CD8-positive, alpha-beta memory T cell (primary cell): Measurements from ENCODE around the gene RHBDF2. TPM values are rescaled to one million over a fixed set of nuclear protein-coding genes. Genes with fewer than 3 reads are reported as not detected.
A peak's percentile ranks its signal among the peaks of the same experiment; 100 is the strongest.

ENCODE experiments used
- CTCF ChIA-PET: fragments of 350-600 bp; sonication (Branson Sonifier 250); formaldehyde crosslinking; loops from one replicate; lab custom pipeline; 2021; ENCODE audit warnings: antibody characterized with exemption; lab: Charles Lee
- POLR2A ChIA-PET: fragments of 350-600 bp; sonication (Branson Sonifier 250); formaldehyde crosslinking; loops from one replicate; lab custom pipeline; 2021; ENCODE audit warnings: antibody characterized with exemption; lab: Charles Lee
- DNase-seq, 5 donors: peaks; one replicate each; pipeline versions ENCODE4 v3.0.0 to v3.0.0-alpha.2; 2020 to 2022; ENCODE audit warnings: mixed read lengths in 1 of 5
- H3K27ac ChIP-seq: one replicate; pipeline ENCODE4 v1.7.0; 2013; ENCODE audit warnings: low read depth, mild to moderate bottlenecking, low read length, moderate library complexity
- H3K27me3 ChIP-seq: 2 replicates; pipeline ENCODE4 v1.7.0; 2013; ENCODE audit warnings: low read length, mild to moderate bottlenecking; ENCODE audit not compliant: insufficient read depth, poor library complexity, severe bottlenecking
- H3K36me3 ChIP-seq: 2 replicates; pipeline ENCODE4 v1.7.0; 2013; ENCODE audit warnings: mild to moderate bottlenecking, low read length, moderate library complexity; ENCODE audit not compliant: insufficient read depth
- H3K4me1 ChIP-seq: 2 replicates; pipeline ENCODE4 v1.7.0; 2013; ENCODE audit warnings: mild to moderate bottlenecking, low read length, moderate library complexity; ENCODE audit not compliant: insufficient read depth
- H3K4me3 ChIP-seq: 2 replicates; pipeline ENCODE4 v1.7.0; 2013; ENCODE audit warnings: mild to moderate bottlenecking, low read length
- H3K9me3 ChIP-seq: 2 replicates; pipeline ENCODE4 v1.7.0; 2013; ENCODE audit warnings: mild to moderate bottlenecking, low read length
- H3K27ac Mint-ChIP-seq, 8 donors: one replicate each; pipeline ENCODE4 v1.8.0; 2020 to 2021; ENCODE audit warnings: mixed read lengths in 8 of 8, mild to moderate bottlenecking in 6 of 8, inconsistent platforms in 3 of 8, moderate library complexity in 3 of 8
- H3K27me3 Mint-ChIP-seq, 2 donors: one replicate each; pipeline ENCODE4 v1.8.0; 2020 to 2021; ENCODE audit warnings: mixed read lengths in 2 of 2, mild to moderate bottlenecking in 1 of 2, moderate library complexity in 1 of 2
- H3K36me3 Mint-ChIP-seq, 3 donors: one replicate each; pipeline ENCODE4 v1.8.0; 2020 to 2021; ENCODE audit warnings: mixed read lengths in 3 of 3, inconsistent platforms in 1 of 3, mild to moderate bottlenecking in 1 of 3
- H3K4me1 Mint-ChIP-seq, 3 donors: one replicate each; pipeline ENCODE4 v1.8.0; 2020 to 2021; ENCODE audit warnings: mixed read lengths in 3 of 3, inconsistent platforms in 1 of 3, mild to moderate bottlenecking in 1 of 3
- H3K4me3 Mint-ChIP-seq, 7 donors: one replicate each; pipeline ENCODE4 v1.8.0; 2020 to 2021; ENCODE audit warnings: mixed read lengths in 7 of 7, mild to moderate bottlenecking in 6 of 7, moderate library complexity in 4 of 7, inconsistent platforms in 2 of 7
- H3K9me3 Mint-ChIP-seq, 5 donors: one replicate each; pipeline ENCODE4 v1.8.0; 2020 to 2022; ENCODE audit warnings: mixed read lengths in 5 of 5, mild to moderate bottlenecking in 3 of 5, moderate library complexity in 2 of 5, inconsistent platforms in 1 of 5
- polyA plus RNA-seq: library from polyadenylated mRNA; unstranded; fragments of 300-500 nt; fragmentation: Illumina TruSeq; gene quantifications from one replicate; pipeline ENCODE4 v1.2.3, GENCODE V29; 2021
- total RNA-seq, 2 experiments: library from RNA; stranded (reverse); gene quantifications; one replicate each; pipeline ENCODE4 v1.2.3, GENCODE V29; 2021

RHBDF2 gene
- total RNA-seq (10 to 100 TPM; 38.2 to 42.5 TPM), polyA plus RNA-seq (38.4 TPM)

GRCh38 chr17:76501018-76501826, at the start of gene RHBDF2:
Gene RHBDF2 (minus strand): TSS chr17:76501423. CDS start chr17:76481524, 19,899 bp downstream.
- peak; percentile 93 to 96 (median 94) for DNase-seq
- Mint-ChIP-seq H3K27ac (peak within 1 kb of the TSS; percentile 96 to 100 (median 98)), H3K36me3 (peaks cover 0 to 22% (median 4%) of the 10 kb centered on the region in 3 donors), H3K4me3 (peak within 1 kb of the TSS; percentile 87 to 98 (median 91)), H3K4me1 (peaks cover 40 to 65% (median 46%) of the 10 kb centered on the region in 3 donors), H3K9me3 (no peaks in the 10 kb centered on the region), H3K27me3 (no peaks in the 10 kb centered on the region)
- H3K27ac ChIP-seq = peak within 1 kb of the TSS; percentile 65
- H3K4me1 ChIP-seq = peaks cover 54% of the 10 kb centered on the region
- H3K27me3 ChIP-seq = no peaks in the 10 kb centered on the region
- ChIA-PET POLR2A (interaction anchor here (0.6 to 1.6 kb wide), 9 partner anchors 8 to 1457 kb away, joined by 3 to 9 read pairs (median 3); partner anchors contain the start of gene TNRC6C), CTCF (interaction anchor here (0.7 to 3.7 kb wide), 15 partner anchors 8 to 123 kb away, joined by 3 to 19 read pairs (median 5); partner anchors contain the start of gene AANAT)
- no peaks in the 10 kb centered on the region for H3K36me3 ChIP-seq
- H3K9me3 ChIP-seq = no peaks in the 10 kb centered on the region
- H3K4me3 ChIP-seq = peak within 1 kb of the TSS; percentile 85

- Mint-ChIP-seq H3K36me3 (peaks cover 0 to 3% (median 0%) of the 10 kb centered on the region in 3 donors), H3K27ac (peak overlapping the region in 1 of 8 donors; percentile 52), H3K27me3 (no peaks in the 10 kb centered on the region), H3K4me3 (peak overlapping the region in 1 of 7 donors; percentile 5), H3K4me1 (peaks cover 0 to 3% (median 2%) of the 10 kb centered on the region in 3 donors), H3K9me3 (no peaks in the 10 kb centered on the region)
- Histone ChIP-seq H3K36me3 (no peaks in the 10 kb centered on the region), H3K27ac (no peak overlapping the region), H3K4me3 (no peak overlapping the region), H3K4me1 (peaks cover 7% of the 10 kb centered on the region), H3K9me3 (no peaks in the 10 kb centered on the region), H3K27me3 (no peaks in the 10 kb centered on the region)
- ChIA-PET CTCF (interaction anchor here (2.0 kb wide), 1 partner anchor 26 kb away, joined by 19 read pairs; no protein-coding TSS in a partner anchor), POLR2A (no interaction called here)
- DNase-seq = no peak
These were observed 48.3 kb upstream of the RHBDF2 start for GRCh38 chr17:76549539-76549938.

GRCh38 chr17:76549215-76549518, 47.9 kb upstream of the RHBDF2 start:
- Histone ChIP-seq H3K27ac (no peak overlapping the region), H3K27me3 (no peaks in the 10 kb centered on the region), H3K36me3 (no peaks in the 10 kb centered on the region), H3K9me3 (no peaks in the 10 kb centered on the region), H3K4me3 (no peak overlapping the region), H3K4me1 (peaks cover 7% of the 10 kb centered on the region)
- Mint-ChIP-seq H3K27me3 (peaks cover 0 to under 1% of the 10 kb centered on the region in 2 donors), H3K4me3 (peak overlapping the region in 1 of 7 donors; percentile 5), H3K4me1 (peaks cover 0 to 2% (median 0%) of the 10 kb centered on the region in 3 donors), H3K27ac (peak overlapping the region in 1 of 8 donors; percentile 1), H3K36me3 (peaks cover 0 to 3% (median 0%) of the 10 kb centered on the region in 3 donors), H3K9me3 (no peaks in the 10 kb centered on the region)
- no peak for DNase-seq
- CTCF ChIA-PET = interaction anchor here (2.0 kb wide), 1 partner anchor 26 kb away, joined by 19 read pairs; no protein-coding TSS in a partner anchor
- POLR2A ChIA-PET = no interaction called here

GRCh38 chr17:76548378-76549214, 47.4 kb upstream of the RHBDF2 start:
- Mint-ChIP-seq H3K36me3 (peaks cover 0 to 3% (median 0%) of the 10 kb centered on the region in 3 donors), H3K9me3 (no peaks in the 10 kb centered on the region)

GRCh38 chr17:76547642-76548202, 46.5 kb upstream of the RHBDF2 start:
- CTCF ChIA-PET = interaction anchor here (0.6 to 6.7 kb wide), 10 partner anchors 10 to 133 kb away, joined by 3 to 97 read pairs (median 10); no protein-coding TSS in a partner anchor
- Mint-ChIP-seq H3K4me3 (no peak overlapping the region), H3K4me1 (peaks cover 0 to 2% (median 0%) of the 10 kb centered on the region in 3 donors), H3K9me3 (no peaks in the 10 kb centered on the region), H3K36me3 (peaks cover 0 to 3% (median 0%) of the 10 kb centered on the region in 3 donors), H3K27ac (no peak overlapping the region), H3K27me3 (peaks cover 5 to 8% of the 10 kb centered on the region in 2 donors)
- DNase-seq = no peak
- H3K9me3 ChIP-seq = no peaks in the 10 kb centered on the region
- H3K4me1 ChIP-seq = peaks cover 7% of the 10 kb centered on the region
- POLR2A ChIA-PET = no interaction called here
- H3K27me3 ChIP-seq = no peaks in the 10 kb centered on the region
- H3K36me3 ChIP-seq = no peaks in the 10 kb centered on the region
- H3K4me3 ChIP-seq = no peak overlapping the region
- no peak overlapping the region for H3K27ac ChIP-seq

More at GRCh38 chr17:76548378-76549214, 47.4 kb upstream of the RHBDF2 start:
- Mint-ChIP-seq H3K4me3 (no peak overlapping the region), H3K4me1 (peaks cover 0 to 2% (median 0%) of the 10 kb centered on the region in 3 donors), H3K27me3 (peaks cover 5 to 6% of the 10 kb centered on the region in 2 donors), H3K27ac (no peak overlapping the region)
- POLR2A ChIA-PET = no interaction called here
- no peak overlapping the region for H3K4me3 ChIP-seq
- H3K27me3 ChIP-seq = no peaks in the 10 kb centered on the region
- no peak for DNase-seq
- CTCF ChIA-PET = interaction anchor here (0.6 to 2.0 kb wide), 2 partner anchors 25 to 83 kb away, joined by 3 to 19 read pairs; no protein-coding TSS in a partner anchor
- no peaks in the 10 kb centered on the region for H3K36me3 ChIP-seq
- H3K4me1 ChIP-seq = peaks cover 7% of the 10 kb centered on the region
- H3K9me3 ChIP-seq = no peaks in the 10 kb centered on the region
- no peak overlapping the region for H3K27ac ChIP-seq

- Histone ChIP-seq H3K9me3 (no peaks in the 10 kb centered on the region), H3K4me1 (peaks cover 7% of the 10 kb centered on the region), H3K27ac (no peak overlapping the region), H3K36me3 (no peaks in the 10 kb centered on the region), H3K4me3 (no peak overlapping the region), H3K27me3 (no peaks in the 10 kb centered on the region)
- H3K36me3 Mint-ChIP-seq = peaks cover 0 to 3% (median 0%) of the 10 kb centered on the region in 3 donors
- no peaks in the 10 kb centered on the region for H3K9me3 Mint-ChIP-seq
- ChIA-PET POLR2A (interaction anchor here (0.9 to 1.0 kb wide), 2 partner anchors 11 to 180 kb away, joined by 4 to 5 read pairs; no protein-coding TSS in a partner anchor), CTCF (interaction anchor here (0.7 to 6.7 kb wide), 20 partner anchors 10 to 373 kb away, joined by 3 to 97 read pairs (median 3); partner anchors contain the start of gene AANAT)
- no peak overlapping the region for H3K27ac Mint-ChIP-seq
- peak; percentile 28 to 76 (median 55) for DNase-seq
- peaks cover 5 to 11% of the 10 kb centered on the region in 2 donors for H3K27me3 Mint-ChIP-seq
- H3K4me3 Mint-ChIP-seq = no peak overlapping the region
- peaks cover 0 to 2% (median 0%) of the 10 kb centered on the region in 3 donors for H3K4me1 Mint-ChIP-seq
These were observed 46.0 kb upstream of the RHBDF2 start for GRCh38 chr17:76547183-76547641.
